OCI-LY7 (cell line): ENCODE measurements around the gene GPR34. TPM values are rescaled to one million over a fixed set of nuclear protein-coding genes. Genes with fewer than 3 reads are reported as not detected.

Experiments
- BruUV-seq: library from RNA; stranded (reverse); fragments of 400-500 nt; replicated peaks from 2 replicates; lab custom pipeline; 2021; lab: Mats Ljungman, UMichigan
- CTCF ChIA-PET: fragments of 300-600 bp; sonication (Branson Sonifier 250); formaldehyde crosslinking; loops from one replicate; lab custom pipeline; 2022; ENCODE audit warnings: antibody characterized with exemption; ENCODE audit not compliant: unreplicated experiment; lab: Charles Lee
- POLR2A ChIA-PET: fragments of 300-600 bp; sonication (Branson Sonifier 250); formaldehyde crosslinking; loops from one replicate; lab custom pipeline; 2022; ENCODE audit warnings: antibody characterized with exemption; lab: Charles Lee
- DNase-seq: peaks from one replicate; pipeline ENCODE4 v3.0.0-alpha.2; 2015; ENCODE audit warnings: low spot score
- H2AFZ ChIP-seq: fragments of 200-600 bp; sonication (generic), shearing (Covaris generic); 2 replicates; pipeline ENCODE4 v1.6.1; 2014; ENCODE audit warnings: mild to moderate bottlenecking, antibody characterized with exemption, low read length, moderate library complexity
- H3K27ac ChIP-seq: fragments of 200-600 bp; sonication (generic); 2 replicates; pipeline ENCODE4 v1.5.1; 2014; ENCODE audit warnings: mixed run types, low read depth, mild to moderate bottlenecking, moderate library complexity, low read length, inconsistent platforms; ENCODE audit not compliant: poor library complexity, severe bottlenecking
- H3K36me3 ChIP-seq: fragments of 200-600 bp; sonication (generic); 2 replicates; pipeline ENCODE4 v1.6.1; 2014; ENCODE audit warnings: mild to moderate bottlenecking, antibody characterized with exemption, low read length, moderate library complexity, mixed read lengths; ENCODE audit not compliant: insufficient read depth
- H3K4me1 ChIP-seq: fragments of 200-600 bp; sonication (generic); 2 replicates; pipeline ENCODE4 v1.5.1; 2014; ENCODE audit warnings: mild to moderate bottlenecking, low read length; ENCODE audit not compliant: insufficient read depth, poor library complexity, severe bottlenecking
- H3K4me2 ChIP-seq: fragments of 200-600 bp; sonication (generic); 2 replicates; pipeline ENCODE4 v1.6.1; 2014; ENCODE audit warnings: mild to moderate bottlenecking, low read length
- H3K4me3 ChIP-seq: fragments of 200-600 bp; sonication (generic); 2 replicates; pipeline ENCODE4 v1.5.1; 2014; ENCODE audit warnings: mild to moderate bottlenecking, low read depth, low read length; ENCODE audit not compliant: poor library complexity, severe bottlenecking
- H3K79me2 ChIP-seq: fragments of 200-600 bp; sonication (generic); 2 replicates; pipeline ENCODE4 v1.6.1; 2016; ENCODE audit warnings: low read depth, mild to moderate bottlenecking, low read length, moderate library complexity, mixed read lengths; ENCODE audit not compliant: insufficient read depth
- H3K9me2 ChIP-seq: fragments of 200-600 bp; sonication (generic); 2 replicates; pipeline ENCODE4 v1.6.1; 2016; ENCODE audit warnings: mild to moderate bottlenecking, low read length, mixed read lengths; ENCODE audit not compliant: insufficient read depth
- H3K9me3 ChIP-seq: fragments of 200-600 bp; sonication (generic); 2 replicates; pipeline ENCODE4 v1.6.1; 2014; ENCODE audit warnings: mild to moderate bottlenecking, mixed run types, low read length, mixed read lengths
- H4K20me1 ChIP-seq: fragments of 200-600 bp; sonication (generic); 2 replicates; pipeline ENCODE4 v1.6.1; 2014; ENCODE audit warnings: mild to moderate bottlenecking, antibody characterized with exemption, low read length, moderate library complexity, mixed read lengths; ENCODE audit not compliant: insufficient read depth
- EZH2phosphoT487 ChIP-seq: fragments of 200-600 bp; sonication (generic); IDR thresholded peaks from 2 replicates; pipeline ENCODE4 v1.6.1; 2018; ENCODE audit warnings: low read depth, borderline replicate concordance, mild to moderate bottlenecking, mixed run types, antibody characterized with exemption, low read length, moderate library complexity, mixed read lengths
- intact Hi-C: fragments of 100-400 bp; cut with micrococcal nuclease; formaldehyde crosslinking; loops from one replicate; pipeline ENCODE4 v1.10.0; 2022; ENCODE audit not compliant: unreplicated experiment
- total RNA-seq, 2 experiments: library from RNA; depleted of rRNA in 1 of 2; stranded (reverse); fragments of >200 nt in 1 of 2; shearing (Covaris generic) in 1 of 2; gene quantifications; 2 replicates each; pipeline ENCODE4 v1.2.3, GENCODE V29; 2014 to 2022
- TF ChIP-seq, protein P1 (sequence below): fragments of 200-600 bp; sonication (generic); conservative IDR thresholded peaks from 2 replicates; pipeline ENCODE4 v1.5.1; 2014; ENCODE audit warnings: mild to moderate bottlenecking, antibody characterized with exemption, low read length, moderate library complexity, mixed read lengths

Gene GPR34
- total RNA-seq, 2 experiments from 2014 or later = not detected

DNA sequence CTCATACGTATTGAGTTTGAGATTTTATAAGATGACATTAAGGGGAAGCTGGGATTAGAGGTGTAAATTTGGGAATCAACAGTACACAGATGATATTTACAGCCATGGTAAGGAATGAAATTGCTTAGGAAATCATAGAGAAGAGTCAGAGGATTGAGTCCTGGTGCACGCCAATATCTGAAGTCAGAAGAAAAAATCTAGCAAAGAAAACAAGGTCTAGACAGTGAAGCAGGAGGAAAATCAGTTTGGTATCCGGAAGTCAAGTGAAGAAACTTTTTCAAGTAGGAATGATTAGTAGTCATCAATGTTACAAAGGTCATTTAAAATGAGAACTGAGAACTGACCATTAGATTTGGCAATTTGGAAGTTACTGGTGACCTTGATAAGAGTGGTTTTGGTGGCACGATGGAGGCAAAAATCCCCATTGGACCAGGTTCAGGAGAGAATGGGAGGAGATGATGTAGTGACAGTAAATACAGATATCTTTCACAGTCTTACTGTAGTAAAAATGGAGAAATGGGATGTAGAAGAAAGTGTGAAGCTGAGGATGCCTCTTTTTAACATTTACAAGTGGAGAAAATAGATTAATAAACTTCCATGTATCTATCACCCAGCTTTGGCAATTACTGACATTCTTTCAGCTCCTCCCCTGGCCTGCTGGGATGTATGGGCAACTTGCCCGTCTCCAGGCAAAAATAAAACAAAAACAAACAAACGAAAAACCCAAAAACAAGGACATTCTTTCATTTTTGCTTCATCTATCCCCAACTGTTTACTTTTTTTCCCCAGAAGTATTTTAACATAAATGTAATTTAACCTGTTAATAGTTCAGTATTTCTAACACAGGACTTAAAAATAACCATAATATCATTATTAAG, 11.4 kb upstream of the GPR34 start:
- no peaks in the 10 kb centered on the region for H3K36me3 ChIP-seq
- no peak overlapping the region for H2AFZ ChIP-seq
- no peak overlapping the region for H3K4me3 ChIP-seq
- no TSS peak for BruUV-seq
- H3K4me1 ChIP-seq = peaks cover 12% of the 10 kb centered on the region
- intact Hi-C loops = no loop called here
- H3K9me3 ChIP-seq = no peaks in the 10 kb centered on the region
- DNase-seq = no peak
- H3K4me2 ChIP-seq = no peak overlapping the region
- H4K20me1 ChIP-seq = no peaks in the 10 kb centered on the region
- TF ChIP-seq, protein P1, sequence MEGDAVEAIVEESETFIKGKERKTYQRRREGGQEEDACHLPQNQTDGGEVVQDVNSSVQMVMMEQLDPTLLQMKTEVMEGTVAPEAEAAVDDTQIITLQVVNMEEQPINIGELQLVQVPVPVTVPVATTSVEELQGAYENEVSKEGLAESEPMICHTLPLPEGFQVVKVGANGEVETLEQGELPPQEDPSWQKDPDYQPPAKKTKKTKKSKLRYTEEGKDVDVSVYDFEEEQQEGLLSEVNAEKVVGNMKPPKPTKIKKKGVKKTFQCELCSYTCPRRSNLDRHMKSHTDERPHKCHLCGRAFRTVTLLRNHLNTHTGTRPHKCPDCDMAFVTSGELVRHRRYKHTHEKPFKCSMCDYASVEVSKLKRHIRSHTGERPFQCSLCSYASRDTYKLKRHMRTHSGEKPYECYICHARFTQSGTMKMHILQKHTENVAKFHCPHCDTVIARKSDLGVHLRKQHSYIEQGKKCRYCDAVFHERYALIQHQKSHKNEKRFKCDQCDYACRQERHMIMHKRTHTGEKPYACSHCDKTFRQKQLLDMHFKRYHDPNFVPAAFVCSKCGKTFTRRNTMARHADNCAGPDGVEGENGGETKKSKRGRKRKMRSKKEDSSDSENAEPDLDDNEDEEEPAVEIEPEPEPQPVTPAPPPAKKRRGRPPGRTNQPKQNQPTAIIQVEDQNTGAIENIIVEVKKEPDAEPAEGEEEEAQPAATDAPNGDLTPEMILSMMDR = no peak
- TF ChIP-seq EZH2phosphoT487 = no peak
- H3K27ac ChIP-seq = no peak overlapping the region
- H3K79me2 ChIP-seq = no peaks in the 10 kb centered on the region
- H3K9me2 ChIP-seq = no peaks in the 10 kb centered on the region
- POLR2A ChIA-PET = no interaction called here
- CTCF ChIA-PET = no interaction called here

DNA sequence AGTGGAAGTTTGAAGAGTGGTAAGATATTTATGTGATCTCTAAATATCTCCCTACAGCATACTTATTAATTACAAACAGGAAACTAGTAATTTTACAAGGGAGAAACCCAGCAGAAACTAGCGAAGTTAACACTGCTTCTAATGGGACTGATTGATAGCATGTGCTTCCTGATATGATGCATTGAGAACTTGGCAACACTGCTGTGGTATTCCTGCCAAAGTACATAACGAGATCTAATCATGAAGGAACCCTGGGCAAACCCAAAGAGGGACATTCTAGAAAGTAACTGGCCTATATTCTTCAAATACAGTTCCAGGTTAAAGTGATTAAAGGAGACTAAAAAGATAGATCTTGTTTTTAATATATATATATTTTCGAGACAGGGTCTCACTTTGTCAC, 4.6 kb upstream of the GPR34 start:
- no peak for TF ChIP-seq EZH2phosphoT487
- TF ChIP-seq, protein P1 = no peak
- intact Hi-C loops = no loop called here

DNA sequence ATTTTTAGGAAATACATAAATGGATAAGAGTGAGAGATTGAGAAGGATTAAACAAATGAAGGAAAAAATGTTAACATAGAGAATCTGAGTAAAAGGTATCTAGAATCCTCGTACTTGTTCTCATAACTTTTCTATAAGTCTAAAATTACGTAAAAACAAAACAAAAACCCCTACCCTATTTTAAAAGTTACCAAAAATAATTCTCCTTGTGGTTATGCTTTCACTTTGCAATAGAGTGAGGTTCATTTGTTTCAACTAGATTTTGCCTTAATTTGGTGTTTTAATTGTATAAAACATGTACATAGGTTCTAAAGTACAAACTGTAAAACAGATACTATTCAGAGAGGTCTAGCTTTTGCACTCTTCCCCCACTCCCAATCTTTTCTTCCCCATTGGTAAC, 3.8 kb upstream of the GPR34 start:
- TF ChIP-seq, protein P1 = no peak
- TF ChIP-seq EZH2phosphoT487 = no peak
- no peak for DNase-seq
- H3K4me3 ChIP-seq = no peak overlapping the region
- H4K20me1 ChIP-seq = no peaks in the 10 kb centered on the region
- no peaks in the 10 kb centered on the region for H3K79me2 ChIP-seq
- peak overlapping the region; percentile 5; the same call in 1 of the 2 replicates for H3K4me2 ChIP-seq
- intact Hi-C loops = no loop called here
- ChIA-PET POLR2A (no interaction called here), CTCF (no interaction called here)
- no peak overlapping the region for H3K27ac ChIP-seq
- H3K9me3 ChIP-seq = no peaks in the 10 kb centered on the region
- H3K36me3 ChIP-seq = no peaks in the 10 kb centered on the region
- no peaks in the 10 kb centered on the region for H3K9me2 ChIP-seq
- peaks cover 21% of the 10 kb centered on the region for H3K4me1 ChIP-seq
- no TSS peak for BruUV-seq
- no peak overlapping the region for H2AFZ ChIP-seq

More for the DNA sequence above, 4.6 kb upstream of the GPR34 start:
- no peaks in the 10 kb centered on the region for H4K20me1 ChIP-seq
- no peaks in the 10 kb centered on the region for H3K9me3 ChIP-seq
- DNase-seq = no peak
- H3K9me2 ChIP-seq = no peaks in the 10 kb centered on the region
- H3K36me3 ChIP-seq = no peaks in the 10 kb centered on the region
- no TSS peak for BruUV-seq
- H3K27ac ChIP-seq = no peak overlapping the region
- H3K4me3 ChIP-seq = no peak overlapping the region
- H2AFZ ChIP-seq = no peak overlapping the region
- ChIA-PET CTCF (no interaction called here), POLR2A (no interaction called here)
- H3K79me2 ChIP-seq = no peaks in the 10 kb centered on the region
- peaks cover 21% of the 10 kb centered on the region for H3K4me1 ChIP-seq
- H3K4me2 ChIP-seq = no peak overlapping the region
